HG02588 (cell line): Measurements from ENCODE around the gene SH3GL3.

ENCODE experiments used
- ATAC-seq: cut with Tn5 transposase; IDR thresholded peaks from one replicate; pipeline ENCODE4 v1.9.1; 2021; ENCODE audit warnings: mild to moderate bottlenecking, moderate library complexity; ENCODE audit not compliant: unreplicated experiment

SH3GL3 gene

GRCh38 chr15:83565138-83565537 lies 118.0 kb downstream of the SH3GL3 start:
- no peak for ATAC-seq

GRCh38 chr15:83565553-83566159 lies 118.5 kb downstream of the SH3GL3 start:
- no peak for ATAC-seq

DNA sequence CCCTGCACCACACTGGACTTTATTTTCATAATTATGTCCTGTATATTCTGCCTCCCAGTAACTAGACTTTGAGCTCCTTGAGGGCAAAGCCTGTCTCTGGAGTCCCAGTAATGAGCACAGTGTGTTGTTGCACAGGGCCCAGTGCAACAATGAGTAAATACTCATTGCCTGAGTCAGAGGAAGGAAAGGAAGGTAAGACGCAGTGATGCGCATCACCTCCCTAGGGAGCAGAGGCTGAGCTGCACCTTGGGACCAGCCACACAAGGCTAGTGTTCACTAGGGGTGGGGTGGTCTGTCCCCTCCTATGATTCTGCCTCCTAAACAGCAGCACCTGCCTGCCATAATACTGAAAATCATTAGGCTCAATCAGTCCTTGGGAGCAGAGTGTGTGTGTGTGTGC lies 120.2 kb downstream of the SH3GL3 start:
- ATAC-seq: no peak

GRCh38 chr15:83569341-83569740 lies 122.2 kb downstream of the SH3GL3 start:
- ATAC-seq: no peak

GRCh38 chr15:83570756-83571155 lies 123.6 kb downstream of the SH3GL3 start:
- no peak for ATAC-seq

DNA sequence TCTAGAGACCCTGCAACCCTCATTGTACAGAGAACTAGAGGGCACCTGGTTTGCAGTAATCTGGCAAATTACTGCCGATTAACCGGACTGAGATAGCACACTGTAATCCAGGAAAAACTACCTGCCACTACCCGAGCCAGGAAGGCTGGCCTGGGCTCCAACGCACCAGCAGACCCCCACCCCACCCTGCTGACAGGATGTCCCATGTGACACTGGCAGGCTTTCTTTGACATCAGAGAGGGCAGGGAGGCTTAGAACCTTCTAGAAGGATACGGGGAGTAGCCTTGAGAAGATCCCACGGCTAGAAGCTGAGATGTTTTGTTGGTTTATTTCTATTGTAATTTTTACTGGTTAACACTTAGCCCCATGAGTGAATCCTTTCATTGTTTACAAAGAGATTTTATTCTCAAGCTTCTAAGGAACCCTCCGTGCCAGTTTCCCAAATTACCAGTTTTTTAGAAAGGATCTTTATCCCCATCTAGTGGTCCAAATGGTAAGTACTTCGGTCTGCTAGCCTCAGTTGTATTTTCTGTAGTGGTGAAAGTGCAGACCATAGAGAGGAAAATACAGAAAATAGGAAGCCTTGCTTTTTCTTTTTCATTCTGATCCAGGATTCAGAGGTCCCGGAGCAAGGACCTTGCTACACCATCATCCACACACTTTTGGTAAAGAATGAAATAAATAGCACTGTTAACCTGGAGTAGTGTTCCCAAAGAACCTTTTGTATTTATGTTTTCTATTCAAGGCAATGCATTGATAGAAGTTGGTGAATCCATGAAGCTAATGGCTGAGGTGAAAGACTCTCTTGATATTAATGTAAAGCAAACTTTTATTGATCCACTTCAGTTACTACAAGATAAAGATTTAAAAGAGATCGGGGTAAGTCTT lies 124.9 kb downstream of the SH3GL3 start:
- ATAC-seq: no peak

- ATAC-seq: no peak
These were observed 127.2 kb downstream of the SH3GL3 start for GRCh38 chr15:83574345-83574744.

GRCh38 chr15:83578691-83579090 lies 131.6 kb downstream of the SH3GL3 start:
- ATAC-seq: no peak

- no peak for ATAC-seq
These were observed 134.2 kb downstream of the SH3GL3 start for GRCh38 chr15:83581381-83581780.

DNA sequence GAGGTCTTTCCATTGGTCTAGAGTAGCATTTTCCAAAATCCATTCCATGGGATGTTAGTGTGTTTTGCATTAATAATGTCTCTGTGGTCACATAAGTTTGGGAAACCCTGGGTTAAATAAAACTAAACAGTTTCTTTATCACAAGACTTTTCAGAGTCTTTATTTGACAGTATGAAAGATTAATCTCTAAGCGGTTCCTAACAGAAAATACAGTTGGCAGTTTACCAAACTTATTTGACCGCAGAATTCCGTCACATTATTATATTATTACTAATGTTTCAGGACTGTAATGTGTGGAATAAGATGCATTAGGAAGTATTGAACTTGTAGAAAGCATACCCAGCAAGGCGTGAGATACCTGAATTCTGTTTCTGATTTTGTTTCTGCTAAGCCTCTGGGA lies 135.2 kb downstream of the SH3GL3 start:
- no peak for ATAC-seq

DNA sequence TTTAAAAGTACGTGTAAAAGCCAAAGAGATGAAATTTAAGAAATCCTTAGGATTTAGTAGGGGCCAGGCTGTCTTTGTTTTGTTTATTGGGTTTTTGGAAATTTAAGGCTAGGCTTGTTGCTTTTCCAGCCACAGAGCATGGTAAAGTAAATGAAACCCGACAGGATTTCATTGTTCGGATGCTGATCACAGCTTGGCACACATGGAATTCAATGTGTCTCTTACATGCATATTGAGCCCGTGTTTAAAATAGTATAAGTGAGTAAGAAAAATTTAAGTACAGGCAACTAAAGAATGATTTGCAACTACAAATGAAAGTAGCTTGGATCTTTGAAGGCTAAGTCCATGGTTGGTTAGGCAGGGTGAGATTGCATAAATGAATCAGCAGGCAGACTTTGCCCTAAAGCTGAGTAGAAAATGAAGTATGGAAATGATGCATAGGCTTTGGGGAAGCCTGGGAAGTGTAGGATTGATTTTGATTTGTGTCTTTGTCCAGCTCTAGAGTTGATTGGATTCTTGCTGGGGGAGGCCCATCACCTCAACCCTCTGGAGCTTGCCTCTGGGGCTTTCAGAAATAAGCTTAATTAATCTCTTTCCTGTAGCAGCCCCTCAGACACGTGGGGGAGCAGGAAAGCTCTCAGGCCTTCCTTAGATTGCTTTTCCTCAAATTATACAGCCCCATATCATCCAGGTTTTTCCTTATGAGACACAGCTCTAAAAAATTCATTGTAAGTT lies 138.6 kb downstream of the SH3GL3 start:
- ATAC-seq: no peak

- ATAC-seq: no peak
These were observed 139.9 kb downstream of the SH3GL3 start for GRCh38 chr15:83587091-83587490.

- no peak for ATAC-seq
These were observed 141.3 kb downstream of the SH3GL3 start for GRCh38 chr15:83588441-83588840.

DNA sequence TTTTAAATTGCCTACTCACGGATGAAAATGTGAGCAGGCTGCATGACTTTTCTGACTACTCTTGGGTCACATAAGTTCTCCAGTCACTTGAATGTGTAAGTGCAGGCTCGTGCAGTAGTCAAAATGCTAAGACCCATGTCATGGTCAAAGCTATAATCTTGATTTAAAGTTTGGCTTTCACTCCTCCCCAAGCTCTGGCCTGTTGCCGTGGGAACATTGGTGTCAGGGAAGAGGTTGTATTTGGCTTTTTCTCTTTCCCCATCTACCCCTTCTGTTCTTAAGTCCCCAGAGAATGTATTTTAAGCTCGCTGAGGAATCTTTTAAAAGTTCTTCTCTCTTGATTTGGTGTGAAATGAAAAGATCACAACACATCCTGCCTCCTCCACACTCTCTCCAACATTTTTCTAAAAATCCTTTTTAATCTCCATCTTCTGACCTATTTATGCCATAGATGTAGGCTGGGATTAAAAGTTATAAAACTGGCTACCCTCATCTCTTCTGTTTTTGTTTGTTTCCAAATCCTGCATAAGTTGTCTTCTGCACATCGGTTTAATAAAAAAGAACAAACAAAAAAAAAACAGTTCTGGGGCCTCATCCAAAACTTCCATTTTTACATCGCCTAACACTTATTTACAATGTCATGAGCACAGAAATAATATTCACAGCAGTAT lies 145.4 kb downstream of the SH3GL3 start:
- no peak for ATAC-seq

GRCh38 chr15:83595191-83595590 lies 148.1 kb downstream of the SH3GL3 start:
- ATAC-seq: no peak

DNA sequence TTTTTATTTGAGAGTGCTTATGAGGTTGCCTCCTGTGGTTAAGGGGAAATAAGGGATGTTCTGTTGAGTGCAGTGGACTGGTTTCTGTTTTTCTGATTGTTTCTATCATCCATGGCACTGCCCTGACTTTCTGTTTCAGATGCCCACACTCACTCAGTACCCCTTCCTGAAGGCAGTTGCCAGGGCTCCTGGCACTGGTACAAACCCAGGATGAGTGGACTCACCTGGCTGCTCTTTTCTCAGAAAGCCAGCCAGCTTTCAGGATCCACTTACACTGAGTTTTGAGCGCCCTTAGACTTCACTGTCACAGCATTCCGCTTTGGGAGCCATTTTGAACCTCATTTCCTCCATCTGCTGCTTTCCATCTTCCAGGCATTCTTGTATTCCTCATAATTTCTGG lies 150.9 kb downstream of the SH3GL3 start:
- ATAC-seq: no peak

DNA sequence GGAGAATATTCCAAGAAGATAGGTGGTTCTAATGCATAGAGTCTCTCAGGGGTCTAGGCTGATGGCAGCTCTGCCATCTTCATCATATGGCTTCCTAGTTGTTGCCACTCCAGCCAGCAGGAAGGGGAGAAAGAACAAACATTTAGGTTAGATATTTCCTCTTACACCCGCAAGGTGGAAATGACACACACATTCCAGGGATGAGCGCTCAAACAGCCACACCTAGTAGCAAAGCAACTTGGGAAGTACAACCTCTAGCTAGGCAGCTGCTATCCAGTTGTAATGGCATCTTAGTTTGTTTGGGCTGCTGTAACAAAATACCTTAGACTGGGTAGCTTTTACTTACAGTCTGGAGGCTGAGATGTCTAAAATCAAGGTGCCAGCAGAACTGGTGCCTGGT lies 154.9 kb downstream of the SH3GL3 start:
- ATAC-seq: no peak

DNA sequence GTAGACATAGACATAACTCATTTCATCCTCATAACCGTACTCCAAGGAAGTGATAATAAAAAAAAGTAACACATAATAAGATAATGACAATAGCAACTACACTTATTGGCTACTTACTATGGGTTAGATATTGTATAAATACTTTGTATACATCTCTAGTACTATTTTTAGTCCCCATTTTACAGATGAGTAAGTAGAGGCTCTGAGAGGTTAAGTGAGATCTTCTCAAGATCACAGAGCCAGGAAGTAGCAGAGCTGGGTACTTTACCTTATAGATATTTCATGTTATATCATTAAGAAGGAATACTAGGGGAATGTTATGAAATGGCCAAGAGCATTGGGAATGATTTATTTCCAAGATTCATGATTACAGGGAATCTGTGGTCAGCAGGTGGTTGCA lies 157.4 kb downstream of the SH3GL3 start:
- ATAC-seq: no peak

GRCh38 chr15:83605111-83605945 lies 158.2 kb downstream of the SH3GL3 start:
- no peak for ATAC-seq

DNA sequence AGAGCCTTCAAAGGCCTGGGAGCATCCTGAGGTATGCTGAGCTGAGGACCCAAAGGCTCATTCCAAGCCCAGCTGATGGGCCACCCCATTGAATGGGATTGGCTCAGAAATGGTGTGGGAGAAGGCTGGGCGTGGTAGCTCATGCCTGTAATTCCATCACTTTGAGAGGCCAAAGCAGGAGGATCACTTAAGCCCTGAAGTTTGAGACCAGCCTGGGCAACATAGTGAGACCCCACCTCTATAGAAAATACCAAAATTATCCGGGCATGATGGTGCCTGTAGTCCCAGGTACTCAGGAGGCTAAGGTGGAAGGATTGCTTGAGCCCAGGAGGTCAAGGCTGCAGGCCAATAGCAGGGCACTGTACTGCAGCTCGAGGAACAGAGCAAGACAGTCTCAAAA lies 163.0 kb downstream of the SH3GL3 start:
- no peak for ATAC-seq
